HG03432 (cell line): ENCODE data around the gene PROK1.

Experiments used
- ATAC-seq: cut with Tn5 transposase; IDR thresholded peaks from one replicate; pipeline ENCODE4 v1.9.1; 2021; ENCODE audit warnings: mild to moderate bottlenecking, moderate library complexity; ENCODE audit not compliant: unreplicated experiment

The PROK1 gene

DNA sequence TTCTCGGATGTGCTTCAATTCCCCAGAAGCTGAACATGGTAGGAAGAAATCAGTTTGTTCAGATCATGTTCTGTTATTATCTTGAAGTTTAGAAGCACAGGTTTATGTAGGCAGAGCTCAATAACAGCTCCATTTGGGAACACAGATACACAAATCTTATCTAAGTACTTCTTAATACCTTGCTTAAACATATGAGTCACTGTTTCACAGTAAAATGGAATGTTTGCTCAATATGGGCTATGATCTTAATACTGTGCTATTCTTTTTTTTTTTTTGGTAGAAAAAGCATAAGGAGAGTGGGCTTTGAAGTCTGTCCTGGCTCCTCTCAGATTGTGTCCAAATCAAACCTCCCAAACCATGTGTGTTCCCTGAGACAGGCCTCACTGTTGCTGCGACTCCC lies 13.4 kb downstream of the PROK1 start:
- no peak for ATAC-seq

DNA sequence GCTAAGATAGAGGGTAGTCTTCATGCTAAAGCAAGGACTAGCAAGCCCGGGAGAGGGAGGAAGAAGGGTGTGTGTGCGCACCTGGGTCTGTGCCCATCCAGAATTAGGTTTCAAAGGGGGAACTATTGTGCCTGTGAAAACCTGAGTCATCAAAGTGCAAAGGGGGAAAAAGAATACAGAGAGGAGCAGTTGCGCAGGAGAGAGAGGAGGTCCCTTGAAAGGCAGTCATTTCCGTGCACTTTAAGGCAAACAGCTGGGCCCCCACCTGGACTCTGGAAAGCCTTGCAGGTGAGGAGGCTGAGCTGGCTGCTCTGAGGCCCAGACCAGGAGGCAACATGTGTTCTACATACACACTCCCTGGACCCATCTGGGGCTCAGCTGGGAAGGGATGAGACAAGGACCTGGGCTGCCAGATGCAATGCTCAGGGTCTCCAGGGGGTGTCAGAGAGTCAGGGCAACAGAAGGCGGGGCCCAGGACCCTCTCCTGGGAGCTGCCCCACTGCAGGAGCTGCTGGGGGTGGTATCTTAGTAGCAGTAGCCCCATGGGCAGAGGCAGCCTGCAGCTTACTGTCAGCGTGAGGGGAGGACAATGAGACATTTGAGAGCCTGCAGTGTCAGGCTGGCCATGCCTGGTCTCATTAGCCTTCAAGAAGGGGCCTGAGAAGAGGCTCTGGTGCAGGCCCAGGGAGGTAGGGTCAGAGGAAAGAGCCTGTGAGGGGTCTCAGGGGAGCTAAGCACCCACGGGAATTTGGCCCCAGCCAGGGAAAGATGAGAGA lies 14.3 kb downstream of the PROK1 start:
- ATAC-seq: no peak

DNA sequence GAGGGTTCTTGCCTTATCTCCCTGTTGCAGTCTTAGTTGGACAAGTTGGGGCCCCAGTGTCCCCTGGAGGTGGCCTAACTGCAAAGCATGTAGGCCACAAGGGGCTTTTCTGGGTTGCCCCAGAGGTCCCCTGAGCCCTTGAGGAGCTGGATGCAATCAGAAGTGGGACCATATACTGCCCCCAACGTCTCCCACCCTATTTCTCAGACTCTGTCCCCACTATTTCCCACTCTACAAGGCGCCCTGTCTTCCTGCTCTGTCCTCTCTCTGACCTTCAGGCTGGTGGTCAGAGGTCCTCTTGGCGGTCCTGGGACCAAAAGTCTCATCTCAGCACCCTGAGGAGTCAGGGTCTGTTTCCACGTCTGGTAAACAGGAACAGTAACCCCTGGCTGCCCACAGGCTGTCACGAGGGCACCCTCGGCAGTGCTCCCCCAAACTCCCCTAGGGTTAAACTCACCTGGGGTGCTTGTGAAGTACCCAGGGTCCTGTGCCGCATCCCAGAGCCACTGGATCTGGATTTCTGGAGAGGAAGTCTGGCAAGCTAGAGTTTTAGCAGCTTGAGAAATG lies 14.9 kb downstream of the PROK1 start:
- no peak for ATAC-seq

DNA sequence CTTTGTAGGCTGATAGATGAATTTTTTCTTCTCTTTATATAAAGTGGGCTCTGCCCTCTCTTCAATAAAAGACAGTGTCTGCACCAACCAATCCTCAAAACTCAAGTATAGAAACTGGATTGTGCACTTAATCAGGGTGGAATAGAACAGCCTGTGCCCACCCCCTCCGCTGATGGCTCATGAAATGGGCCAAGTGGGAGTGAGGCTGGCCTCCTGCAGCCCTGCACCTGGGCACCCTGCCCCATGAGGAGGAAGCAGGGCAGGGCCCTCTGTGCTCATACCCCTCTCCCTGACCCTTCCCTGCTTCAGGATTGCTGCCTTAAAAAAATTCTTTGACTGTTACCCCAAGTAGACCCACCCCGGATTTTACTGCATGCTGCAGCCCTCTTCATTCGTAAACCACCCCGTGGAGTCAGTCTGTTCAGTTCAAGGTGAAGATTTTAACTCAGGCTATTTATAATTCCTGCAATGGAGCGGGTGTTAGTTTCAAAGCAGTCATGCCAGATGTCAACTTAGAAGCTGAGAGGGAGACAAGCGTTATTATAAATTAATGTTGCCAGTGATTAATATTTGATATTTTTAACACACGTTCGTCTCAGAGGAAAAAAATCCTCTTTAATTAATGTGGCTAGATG lies 15.8 kb downstream of the PROK1 start:
- ATAC-seq: no peak

DNA sequence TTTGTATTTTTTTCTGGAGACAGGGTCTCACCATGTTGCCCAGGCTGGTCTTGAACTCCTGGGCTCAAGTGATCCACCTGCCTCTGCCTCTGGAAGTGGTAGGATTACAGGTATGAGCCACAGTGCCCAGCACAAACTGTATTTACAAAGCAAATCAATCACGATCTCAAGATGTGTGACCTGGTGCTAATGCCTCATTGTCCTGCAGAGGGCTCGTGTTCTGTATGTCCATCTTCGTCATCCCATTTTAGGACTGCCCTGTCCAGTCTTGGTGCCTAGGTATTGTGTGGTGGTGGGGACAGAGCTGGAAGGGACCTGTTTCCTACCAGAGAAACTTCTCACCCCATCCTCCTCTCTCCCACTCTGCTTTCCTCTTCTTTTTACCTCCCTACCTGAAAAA lies 20.2 kb downstream of the PROK1 start:
- no peak for ATAC-seq

DNA sequence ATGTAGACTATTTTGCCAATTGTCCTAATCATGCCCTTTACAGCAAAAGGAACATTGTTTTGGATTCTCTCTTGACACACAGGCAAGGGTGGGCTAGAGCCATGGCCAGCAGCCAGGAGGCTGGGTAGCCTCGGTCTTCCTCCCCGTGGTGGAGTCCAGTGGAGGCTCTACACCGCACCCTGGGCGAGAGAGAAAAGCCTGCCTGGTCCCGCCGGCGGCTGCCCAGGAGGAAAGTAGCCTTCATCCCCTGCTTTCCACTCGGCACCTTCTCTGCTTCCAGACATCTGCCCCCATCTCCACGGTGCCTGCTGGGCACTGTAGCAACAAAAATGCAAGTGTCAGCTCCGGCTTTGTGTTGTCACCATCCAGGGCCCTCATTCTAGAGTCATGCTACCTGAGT lies 21.6 kb downstream of the PROK1 start:
- no peak for ATAC-seq

DNA sequence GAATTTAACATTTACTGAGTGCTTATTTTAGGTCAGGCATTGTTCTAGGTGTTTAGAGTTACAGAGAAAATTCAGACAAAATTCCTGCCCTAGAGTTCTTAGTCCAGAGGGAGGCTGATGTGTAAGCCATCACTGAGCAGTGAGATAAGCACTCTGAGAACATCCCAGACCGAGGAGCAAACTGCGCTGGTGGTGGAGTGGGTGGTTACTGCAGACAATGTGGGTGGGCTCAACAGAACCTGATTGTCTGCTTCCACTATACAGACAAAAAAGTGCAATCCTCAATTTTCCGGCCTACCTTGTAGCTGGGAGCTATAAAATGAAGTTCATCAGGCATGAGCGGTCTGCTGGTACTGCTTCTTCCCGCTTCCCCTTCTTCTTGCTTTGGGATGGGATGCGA lies 23.5 kb downstream of the PROK1 start:
- ATAC-seq: no peak

DNA sequence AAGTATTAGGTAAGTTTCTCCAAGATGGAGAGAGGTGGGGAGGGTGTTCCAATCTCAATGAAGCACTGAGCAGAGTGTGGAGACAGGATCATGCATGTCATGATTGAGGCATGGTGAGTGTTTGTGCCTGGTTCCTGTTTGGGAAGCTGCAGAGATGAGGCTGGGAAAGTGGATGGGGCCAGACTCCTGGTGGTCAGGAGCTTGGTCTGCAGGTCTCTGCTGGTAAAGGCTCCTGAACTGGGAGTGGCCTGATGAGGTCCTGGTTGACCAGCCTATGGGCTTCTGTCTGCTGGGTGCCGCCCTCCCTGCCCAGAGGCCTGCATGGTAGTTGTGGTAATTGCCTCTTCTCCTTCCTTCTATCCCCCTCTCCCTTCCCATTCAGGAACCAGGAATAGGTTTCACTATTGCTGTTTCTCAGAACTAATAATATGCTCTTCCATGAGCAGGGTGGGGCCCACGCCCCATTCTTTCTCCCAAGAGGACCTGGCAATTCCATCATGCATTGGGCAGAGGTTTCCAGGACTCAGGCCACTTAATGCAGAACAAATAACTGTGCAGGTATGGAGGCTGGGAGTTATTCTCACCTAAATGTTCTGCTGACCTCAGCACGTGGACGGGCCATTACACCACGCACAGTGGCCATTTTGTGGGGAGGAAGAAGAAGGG lies 24.5 kb downstream of the PROK1 start:
- ATAC-seq: no peak

DNA sequence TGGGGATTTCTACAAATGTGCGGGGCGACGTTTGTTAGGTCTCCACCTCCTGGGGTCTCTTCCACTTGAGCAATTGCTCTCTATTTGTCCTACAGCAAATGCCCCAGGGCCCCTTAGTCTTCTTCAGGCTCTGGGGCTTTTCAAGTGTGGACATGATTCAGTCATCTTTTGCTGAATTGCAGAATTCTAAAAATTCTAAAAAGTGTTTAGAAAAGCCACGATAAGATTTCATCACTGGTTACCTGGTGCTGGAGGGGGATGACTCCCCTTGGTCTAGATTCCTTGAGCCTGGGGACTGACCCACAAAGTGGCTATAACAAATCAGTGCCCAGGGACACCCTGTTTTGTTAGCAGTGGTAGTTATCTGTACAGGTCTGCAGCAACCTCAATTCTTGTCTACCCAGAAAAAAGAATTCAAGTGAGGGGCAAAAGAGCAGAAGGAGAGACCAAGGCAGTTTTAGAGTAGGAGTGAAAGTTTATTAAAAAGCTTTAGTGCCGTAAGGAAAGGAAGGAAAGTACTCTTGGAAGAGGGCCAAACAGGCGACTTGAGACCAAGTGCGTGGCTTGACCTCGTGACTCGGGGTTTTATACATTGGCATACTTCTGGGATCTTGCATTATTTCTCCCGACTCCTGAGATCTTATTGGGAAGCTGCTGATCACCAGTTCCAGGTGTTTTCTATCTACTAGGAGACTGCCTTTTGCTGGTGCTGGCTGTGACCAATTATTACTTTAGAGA lies 25.2 kb downstream of the PROK1 start:
- ATAC-seq: no peak

DNA sequence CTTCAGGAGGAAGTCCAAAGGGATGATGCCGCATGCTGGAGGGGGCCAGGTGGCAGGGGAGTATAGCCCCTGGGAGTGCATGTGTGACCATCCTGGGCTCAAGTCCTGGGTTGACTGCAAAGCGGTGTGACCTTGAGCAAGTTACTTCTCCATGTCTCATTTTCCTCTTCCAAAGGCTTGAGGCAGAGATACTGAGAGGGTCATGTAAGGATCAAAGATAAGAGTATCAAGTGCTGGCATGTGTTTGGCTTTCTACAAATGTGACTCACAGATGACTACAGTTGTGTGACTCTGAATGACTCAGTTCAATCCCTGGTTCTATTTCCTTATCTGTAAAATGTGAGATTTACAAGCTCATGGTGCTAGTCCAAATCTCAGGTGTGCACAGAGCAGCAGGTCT lies 26.1 kb downstream of the PROK1 start:
- no peak for ATAC-seq

DNA sequence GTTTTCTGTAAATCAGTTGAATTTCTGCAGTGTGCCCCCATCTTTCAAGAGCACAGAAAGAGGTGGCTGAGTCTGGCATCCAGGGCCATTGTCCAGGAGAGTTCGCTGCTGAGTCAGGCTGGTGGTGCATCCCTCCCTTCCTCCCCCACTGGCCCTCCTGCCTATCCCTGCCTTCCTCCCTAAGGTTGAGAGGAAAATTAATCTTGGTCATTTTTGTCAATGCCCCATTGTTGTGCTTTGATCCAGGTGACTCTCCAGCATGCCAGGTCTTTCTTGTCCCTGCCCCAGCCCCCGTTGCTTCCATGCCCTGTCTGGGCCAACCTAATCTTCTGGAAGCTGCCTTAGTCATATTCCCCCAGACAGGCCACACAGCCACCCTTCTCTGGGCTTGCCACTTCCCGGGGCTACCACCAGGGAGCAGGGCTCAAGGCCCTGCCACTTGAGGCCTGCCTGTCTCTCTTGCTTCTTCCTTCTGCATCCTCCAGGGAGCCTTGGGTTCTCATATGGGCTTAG lies 26.6 kb downstream of the PROK1 start:
- no peak for ATAC-seq

DNA sequence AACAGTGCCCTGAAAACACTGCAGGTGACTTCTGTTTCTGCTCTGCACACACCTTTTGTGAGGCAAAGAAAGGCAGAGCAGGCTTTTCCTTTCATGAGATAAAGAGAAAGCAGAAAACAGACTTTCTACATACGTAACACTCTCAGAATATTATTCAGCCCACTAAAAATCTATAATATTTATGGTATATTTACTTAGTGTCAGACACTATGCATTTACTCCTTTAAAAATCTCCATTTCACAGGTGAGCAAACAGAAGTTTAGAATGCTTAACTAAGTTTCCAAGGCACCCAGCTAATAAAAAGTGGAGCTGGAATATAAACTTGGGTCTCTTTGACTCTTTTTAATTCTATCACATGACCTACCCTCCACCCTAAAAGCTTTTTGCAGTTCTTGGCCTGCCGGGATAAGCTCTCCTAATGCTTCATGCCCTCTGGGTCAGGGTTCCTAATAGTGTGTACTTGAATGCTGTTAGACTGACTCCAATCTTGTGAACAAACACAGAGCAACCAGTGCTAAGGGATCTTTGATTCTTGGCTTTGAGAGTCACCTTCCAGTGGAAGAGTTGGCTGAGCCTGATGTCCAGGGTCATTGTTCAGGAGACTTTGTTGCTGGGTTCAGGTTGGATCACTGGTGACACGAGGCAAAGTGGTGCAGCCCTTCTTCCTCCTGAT lies 27.2 kb downstream of the PROK1 start:
- ATAC-seq: no peak

DNA sequence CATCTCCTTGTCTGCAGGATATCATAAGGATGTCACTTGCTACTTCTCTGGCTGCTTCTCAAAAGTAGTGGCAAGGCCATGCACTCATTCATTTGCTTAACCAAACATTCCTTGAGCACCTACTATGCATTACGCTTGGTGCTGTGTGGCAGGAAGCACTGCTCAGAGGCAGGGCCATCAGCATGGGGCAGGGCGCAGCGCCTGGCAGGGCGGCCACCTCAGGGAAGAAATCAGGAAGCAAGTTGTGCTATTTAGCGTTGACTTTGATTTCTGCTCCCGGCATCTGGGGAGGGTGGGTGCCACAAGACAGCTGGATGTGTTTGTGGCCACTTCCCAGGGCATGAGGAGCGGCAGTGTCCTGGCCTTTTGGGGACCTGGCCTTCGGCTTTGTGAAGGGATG lies 27.9 kb downstream of the PROK1 start:
- no peak for ATAC-seq

DNA sequence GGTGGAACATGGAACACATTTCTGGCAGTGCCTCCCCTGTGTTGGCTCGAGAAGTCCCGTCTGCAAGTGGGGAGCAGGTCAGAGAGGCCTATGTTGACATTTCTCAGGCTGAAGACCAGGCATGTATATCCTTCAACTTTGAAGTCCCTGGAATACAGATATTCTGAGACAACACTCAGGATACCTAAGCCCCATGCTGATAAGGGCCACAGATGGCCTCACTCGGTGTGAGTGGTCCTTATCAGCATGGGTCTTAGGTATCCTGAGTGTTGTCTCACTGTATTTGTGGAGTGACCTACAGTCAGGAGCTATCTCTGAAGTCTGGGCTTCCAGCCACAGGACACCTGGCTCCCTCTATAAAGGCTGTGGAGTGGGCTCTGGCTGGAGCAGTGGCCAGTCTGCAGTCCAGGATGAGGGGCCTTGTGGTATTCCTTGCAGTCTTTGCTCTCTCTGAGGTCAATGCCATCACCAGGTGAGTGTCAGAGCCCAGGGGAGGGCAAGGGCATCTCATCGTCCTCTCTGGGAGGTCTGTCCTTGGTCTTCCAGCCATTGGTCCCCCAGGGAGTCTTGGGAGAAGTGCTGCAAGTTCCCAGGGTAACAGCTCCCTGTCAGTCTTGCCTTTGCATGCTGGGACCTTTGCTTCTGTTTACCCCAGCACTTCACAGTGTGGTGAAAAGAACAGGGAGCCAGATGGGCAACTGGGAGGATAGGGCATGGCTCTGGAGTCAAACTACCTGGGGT lies 29.6 kb downstream of the PROK1 start:
- no peak for ATAC-seq

DNA sequence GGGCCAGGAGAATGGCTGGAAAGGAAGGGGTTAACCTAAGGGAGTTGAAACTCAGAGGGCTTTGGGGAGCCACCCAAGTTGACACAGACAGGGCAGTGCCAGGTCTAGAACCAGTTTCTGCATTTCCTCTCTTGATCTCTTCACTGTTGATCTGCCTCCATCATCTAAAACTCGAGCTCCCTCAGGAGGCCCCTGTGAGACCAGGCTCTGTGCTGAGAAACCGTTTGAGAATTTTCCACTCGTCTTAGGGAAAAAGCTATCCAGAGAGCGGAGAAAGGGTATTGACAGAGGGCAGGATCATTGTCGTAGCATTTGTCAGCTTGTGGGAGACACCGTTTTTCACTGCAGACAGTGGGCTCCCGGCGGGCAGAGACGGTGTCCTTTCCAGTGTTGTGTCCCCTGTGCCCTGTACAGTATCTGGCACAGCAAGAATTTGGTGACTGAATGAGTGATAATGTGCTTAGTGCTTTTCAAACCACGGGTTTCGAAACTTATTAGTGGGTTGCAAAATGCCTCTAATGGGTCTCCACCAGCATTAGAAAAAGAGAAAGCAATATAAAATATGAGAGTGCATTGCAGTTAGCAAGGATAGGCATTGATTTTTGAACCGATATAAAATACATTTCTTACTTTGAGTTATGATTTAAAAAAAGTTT lies 31.1 kb downstream of the PROK1 start:
- ATAC-seq: no peak

DNA sequence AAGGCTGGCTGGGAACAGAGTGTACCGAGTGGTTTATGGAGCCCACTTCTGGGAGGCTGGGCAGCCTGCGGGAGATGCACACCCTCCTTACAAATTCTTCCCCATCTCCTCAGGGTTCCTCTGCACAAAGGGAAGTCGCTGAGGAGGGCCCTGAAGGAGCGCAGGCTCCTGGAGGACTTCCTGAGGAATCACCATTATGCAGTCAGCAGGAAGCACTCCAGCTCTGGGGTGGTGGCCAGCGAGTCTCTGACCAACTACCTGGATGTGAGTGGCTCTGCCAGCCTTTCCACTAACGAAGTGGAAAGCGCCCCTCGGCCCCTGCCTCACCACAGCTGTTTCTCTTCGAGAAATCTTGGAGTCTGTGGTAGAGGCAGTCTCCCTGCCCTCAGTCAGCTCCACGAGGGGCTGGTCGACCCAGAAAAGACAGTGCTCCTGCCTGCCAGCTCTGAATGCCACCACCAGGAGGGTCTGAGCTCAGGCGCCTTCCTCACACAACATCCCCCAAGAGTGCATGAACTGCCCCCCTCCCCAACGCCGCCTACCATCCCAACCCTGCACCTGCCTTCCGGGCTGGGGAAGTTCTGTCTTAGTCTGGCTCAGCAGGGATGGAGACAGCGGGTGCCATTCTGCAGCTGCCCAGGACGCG lies 31.8 kb downstream of the PROK1 start:
- no peak for ATAC-seq

DNA sequence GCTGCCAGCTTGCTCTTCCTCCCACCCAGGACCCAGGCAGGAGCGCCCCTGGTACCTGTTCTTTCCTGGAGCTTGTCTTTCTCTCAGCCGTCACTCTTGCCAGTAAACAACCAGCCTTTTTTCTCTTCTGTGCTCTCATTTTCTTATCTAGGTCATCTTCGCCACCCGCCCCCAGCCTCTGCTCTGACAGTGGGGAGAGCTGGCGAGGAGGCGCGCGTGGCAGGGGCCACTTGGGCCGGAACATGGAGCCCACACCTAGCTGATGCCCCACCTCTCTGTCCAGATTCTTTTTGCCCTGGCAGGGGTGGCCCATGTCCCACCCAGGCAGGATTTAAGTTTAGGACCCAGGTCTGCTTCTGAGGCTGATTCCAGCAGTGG lies 32.3 kb downstream of the PROK1 start:
- ATAC-seq: no peak

DNA sequence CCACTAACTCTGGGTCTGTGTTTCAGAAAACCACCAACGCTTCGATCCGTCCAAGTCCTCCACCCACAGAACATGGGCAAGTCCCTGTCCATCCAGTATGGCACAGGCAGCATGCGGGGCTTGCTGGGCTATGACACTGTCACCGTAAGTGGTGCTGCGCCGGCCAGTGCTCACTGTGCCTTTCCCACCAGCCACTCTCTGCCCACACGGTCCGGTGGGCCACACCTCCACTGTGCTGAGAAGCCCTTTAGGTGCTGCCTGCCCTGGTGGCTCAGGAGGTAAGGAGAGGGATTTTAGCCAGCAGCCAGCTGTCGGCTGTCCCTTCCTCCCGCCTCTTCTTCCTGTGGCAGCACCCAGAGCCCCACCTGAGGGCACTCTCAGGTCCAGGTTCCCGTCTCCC lies 33.9 kb downstream of the PROK1 start:
- no peak for ATAC-seq

DNA sequence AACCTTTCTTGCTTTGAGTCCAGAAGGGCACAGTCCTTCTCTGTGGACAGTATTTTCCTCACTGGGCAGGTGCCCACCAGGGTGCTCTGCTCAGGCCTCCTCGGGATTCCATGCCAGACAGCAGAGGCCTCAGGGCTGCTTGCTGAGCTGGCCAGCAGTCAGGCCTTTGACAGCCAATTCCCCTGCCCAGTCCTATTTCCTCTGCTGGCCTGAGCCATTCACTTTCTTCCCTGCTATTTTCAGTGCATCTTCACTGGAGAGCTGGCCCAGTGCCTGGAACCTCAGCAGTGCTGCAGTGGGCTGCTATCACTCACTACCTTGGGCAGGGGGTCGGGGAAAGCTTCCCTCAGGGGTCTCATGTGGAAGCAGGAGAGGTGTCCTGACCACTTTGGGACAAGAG lies 34.8 kb downstream of the PROK1 start:
- no peak for ATAC-seq
